Body of pancreas (tissue), 4 donors: ENCODE results near the gene TTC1. TPM values are rescaled to one million over a fixed set of nuclear protein-coding genes. Genes with fewer than 3 reads are reported as not detected.

ENCODE experiments used
- ATAC-seq: fragments of 150-250 bp; one replicate; pipeline ENCODE4 v1.9.1; 2016
- DNase-seq, 4 donors: peaks; one replicate each; pipeline ENCODE4 v3.0.0-alpha.2; 2019
- H3K27ac ChIP-seq, 4 donors: fragments of 200-600 bp; sonication (generic); 1 replicate in 3 of 4; 2 replicates in 1 of 4; pipeline versions ENCODE4 v1.5.1 to v1.6.1; 2016 to 2019; ENCODE audit warnings: mild to moderate bottlenecking in 1 of 4, mixed read lengths in 1 of 4, moderate library complexity in 1 of 4
- H3K27me3 ChIP-seq, 2 donors: fragments of 200-600 bp; sonication (generic); one replicate each; pipeline ENCODE4 v1.6.0; 2016; ENCODE audit warnings: mild to moderate bottlenecking in 1 of 2
- H3K36me3 ChIP-seq, 2 donors: fragments of 200-600 bp; sonication (generic); replicated peaks in 1 of 2; 2 replicates each; pipeline ENCODE4 v1.5.1; 2016; ENCODE audit warnings: low read depth in 2 of 2; ENCODE audit not compliant: insufficient read depth in 1 of 2
- H3K4me1 ChIP-seq: fragments of 200-600 bp; sonication (generic); one replicate; pipeline ENCODE4 v1.6.0; 2016
- H3K4me3 ChIP-seq, 2 donors: fragments of 200-600 bp; sonication (generic); 1 replicate in 1 of 2; 2 replicates in 1 of 2; pipeline ENCODE4 v1.5.1; 2016 to 2019
- H3K9me3 ChIP-seq, 3 donors: fragments of 200-600 bp; sonication (generic); 1 replicate in 2 of 3; 2 replicates in 1 of 3; pipeline ENCODE4 v1.5.1; 2016
- POLR2A ChIP-seq, 3 donors: fragments of 450-650 bp; IDR thresholded peaks; one replicate each; pipeline ENCODE4 v1.6.1; 2016; ENCODE audit warnings: antibody characterized with exemption in 3 of 3, mild to moderate bottlenecking in 2 of 3
- WGBS, 2 donors: methylation state at CpG; one replicate each; pipeline ENCODE4 v1.1.5; 2017; 5-methylcytosine and 5-hydroxymethylcytosine counted together
- intact Hi-C: fragments of 100-400 bp; cut with DNase I; formaldehyde crosslinking; loops from one replicate; pipeline ENCODE4 v1.15.1; 2023
- total RNA-seq, 2 donors: library from RNA; depleted of rRNA; stranded (reverse); fragments of >200 nt; gene quantifications; one replicate each; pipeline ENCODE4 v1.1.0, GENCODE V29; 2016
- TF ChIP-seq, protein P1 (sequence below), 7 experiments: fragments of 450-650 bp in 4 of 7; fragments of 200-600 bp in 3 of 7; sonication (generic) in 3 of 7; IDR thresholded peaks; one replicate each; pipeline ENCODE4 v1.5.1; 2016 to 2019; ENCODE audit warnings: antibody characterized with exemption in 7 of 7

Gene TTC1
- total RNA-seq, 2 donors from 2014 or later: 11.2 to 26.4 TPM

DNA sequence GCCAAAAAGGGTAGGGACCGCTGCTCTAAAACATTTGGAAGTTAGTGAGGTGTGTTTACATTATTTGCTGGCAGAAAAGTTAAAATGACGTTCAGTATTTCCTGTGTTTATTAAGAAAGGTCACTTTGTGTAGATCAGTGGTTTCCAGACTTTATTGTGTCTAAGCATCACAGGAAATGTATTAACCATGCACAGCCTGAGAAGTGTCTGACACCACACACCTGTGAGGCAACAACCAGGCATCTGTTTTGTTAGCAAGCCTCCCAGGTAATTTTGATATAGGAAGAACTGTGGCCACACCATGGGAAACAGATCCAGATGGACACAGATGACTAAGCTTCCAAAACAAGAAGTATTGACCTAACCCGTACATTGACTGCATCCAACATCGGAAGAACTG is 12.0 kb downstream of the TTC1 start:
- H3K4me3 ChIP-seq: no peak overlapping the region
- intact Hi-C loops: loop anchor here (10.0 kb wide), 2 partner anchors 174 to 324 kb away; no protein-coding TSS in a partner anchor
- TF ChIP-seq POLR2A (IDR thresholded peaks at IDR 0.05): no peak
- TF ChIP-seq, protein P1, sequence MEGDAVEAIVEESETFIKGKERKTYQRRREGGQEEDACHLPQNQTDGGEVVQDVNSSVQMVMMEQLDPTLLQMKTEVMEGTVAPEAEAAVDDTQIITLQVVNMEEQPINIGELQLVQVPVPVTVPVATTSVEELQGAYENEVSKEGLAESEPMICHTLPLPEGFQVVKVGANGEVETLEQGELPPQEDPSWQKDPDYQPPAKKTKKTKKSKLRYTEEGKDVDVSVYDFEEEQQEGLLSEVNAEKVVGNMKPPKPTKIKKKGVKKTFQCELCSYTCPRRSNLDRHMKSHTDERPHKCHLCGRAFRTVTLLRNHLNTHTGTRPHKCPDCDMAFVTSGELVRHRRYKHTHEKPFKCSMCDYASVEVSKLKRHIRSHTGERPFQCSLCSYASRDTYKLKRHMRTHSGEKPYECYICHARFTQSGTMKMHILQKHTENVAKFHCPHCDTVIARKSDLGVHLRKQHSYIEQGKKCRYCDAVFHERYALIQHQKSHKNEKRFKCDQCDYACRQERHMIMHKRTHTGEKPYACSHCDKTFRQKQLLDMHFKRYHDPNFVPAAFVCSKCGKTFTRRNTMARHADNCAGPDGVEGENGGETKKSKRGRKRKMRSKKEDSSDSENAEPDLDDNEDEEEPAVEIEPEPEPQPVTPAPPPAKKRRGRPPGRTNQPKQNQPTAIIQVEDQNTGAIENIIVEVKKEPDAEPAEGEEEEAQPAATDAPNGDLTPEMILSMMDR (IDR thresholded peaks at IDR 0.05): no peak
- no peaks in the 10 kb centered on the region for H3K36me3 ChIP-seq
- peak overlapping the region in 2 of 4 donors; percentile 24 to 63 for H3K27ac ChIP-seq
- H3K4me1 ChIP-seq: peaks cover 21% of the 10 kb centered on the region
- no peaks in the 10 kb centered on the region for H3K9me3 ChIP-seq
- DNase-seq (peak in 1 of 4 donors; percentile 42), ATAC-seq (no peak)
- WGBS, 2 donors: 25 to 34% methylated on average over 4 of the region's 4 CpGs
- H3K27me3 ChIP-seq: no peaks in the 10 kb centered on the region

GRCh38 chr5:160021831-160022446 is 13.0 kb downstream of the TTC1 start:
- ATAC-seq (peak; percentile 94), DNase-seq (peak; percentile 50 to 73 (median 66))
- intact Hi-C loops: loop anchor here (10.0 kb wide), 2 partner anchors 173 to 323 kb away; no protein-coding TSS in a partner anchor
- WGBS, 2 donors: 3 to 6% methylated on average over 3 of the region's 3 CpGs
- Histone ChIP-seq H3K27ac (peak overlapping the region in 2 of 4 donors; percentile 40 to 63), H3K36me3 (no peaks in the 10 kb centered on the region), H3K4me1 (peaks cover 21% of the 10 kb centered on the region), H3K9me3 (no peaks in the 10 kb centered on the region), H3K4me3 (no peak overlapping the region), H3K27me3 (no peaks in the 10 kb centered on the region)
- TF ChIP-seq POLR2A (IDR thresholded peaks at IDR 0.05): no peak
- TF ChIP-seq, protein P1 (IDR thresholded peaks at IDR 0.05): peak; percentile 55 to 91 (median 82)

DNA sequence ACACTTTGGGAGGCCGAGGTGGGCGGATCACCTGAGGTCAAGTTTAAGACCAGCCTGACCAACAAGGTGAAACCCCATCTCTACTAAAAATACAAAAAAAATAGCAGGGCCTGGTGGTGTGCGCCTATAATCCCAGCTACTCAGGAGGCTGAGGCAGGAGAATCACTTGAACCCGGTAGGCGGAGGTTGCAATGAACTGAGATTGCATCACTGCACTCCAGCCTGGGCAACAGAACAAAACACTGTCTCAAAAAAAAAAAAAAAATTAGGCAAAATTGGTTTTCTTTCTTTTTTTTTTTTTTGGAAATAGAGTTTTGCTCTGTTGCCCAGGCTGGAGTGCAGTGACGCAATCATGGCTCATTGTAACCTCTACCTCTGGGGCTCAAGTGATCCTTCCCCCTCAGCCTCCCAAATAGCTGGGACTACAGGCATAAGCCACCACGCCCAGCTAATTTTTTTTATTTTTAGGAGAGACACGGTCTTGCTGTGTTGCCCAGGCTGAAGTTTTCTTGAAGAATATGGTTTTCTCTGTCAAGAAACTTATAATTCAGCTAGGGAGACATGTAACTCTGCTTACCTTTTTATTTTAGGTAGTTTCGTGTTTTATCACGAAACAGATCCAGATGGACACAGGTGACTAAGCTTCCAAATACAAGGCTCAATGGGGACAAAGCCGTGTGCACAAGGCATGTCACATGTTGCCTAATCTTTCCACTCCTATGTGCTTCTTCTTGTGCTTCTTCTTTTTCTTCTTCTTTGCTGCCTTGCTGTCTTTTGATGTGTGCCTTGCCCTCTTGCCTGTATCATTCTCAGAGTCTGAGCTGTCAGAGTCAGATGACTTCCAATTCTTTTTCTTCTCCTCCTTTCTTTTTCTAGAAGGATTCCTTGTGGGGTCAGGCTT is 14.3 kb downstream of the TTC1 start:
- TF ChIP-seq, protein P1 (IDR thresholded peaks at IDR 0.05): no peak
- TF ChIP-seq POLR2A (IDR thresholded peaks at IDR 0.05): no peak
- H3K27ac ChIP-seq: no peak overlapping the region
- H3K27me3 ChIP-seq: no peaks in the 10 kb centered on the region
- no peak for DNase-seq
- 80 to 82% methylated on average over 11 of the region's 11 CpGs for WGBS, 2 donors
- no peak for ATAC-seq
- H3K4me3 ChIP-seq: no peak overlapping the region
- intact Hi-C loops: loop anchor here (10.0 kb wide), 2 partner anchors 172 to 322 kb away; no protein-coding TSS in a partner anchor
- H3K9me3 ChIP-seq: no peaks in the 10 kb centered on the region
- H3K4me1 ChIP-seq: peaks cover 21% of the 10 kb centered on the region
- H3K36me3 ChIP-seq: no peaks in the 10 kb centered on the region

GRCh38 chr5:160023908-160024630 is 15.1 kb downstream of the TTC1 start:
- WGBS, 2 donors: 45 to 47% methylated on average over 1 of the region's 1 CpG
- no peaks in the 10 kb centered on the region for H3K9me3 ChIP-seq
- ATAC-seq (no peak), DNase-seq (no peak)
- H3K4me3 ChIP-seq: no peak overlapping the region
- TF ChIP-seq, protein P1 (IDR thresholded peaks at IDR 0.05): no peak
- intact Hi-C loops: loop anchor here (10.0 kb wide), 2 partner anchors 171 to 321 kb away; no protein-coding TSS in a partner anchor
- H3K27ac ChIP-seq: no peak overlapping the region
- peaks cover 23% of the 10 kb centered on the region for H3K4me1 ChIP-seq
- no peaks in the 10 kb centered on the region for H3K27me3 ChIP-seq
- no peaks in the 10 kb centered on the region for H3K36me3 ChIP-seq
